Astrocyte (in vitro differentiated cells and primary cell): ENCODE measurements around the gene POLDIP3.

ENCODE experiments used
- CTCF ChIP-seq: IDR thresholded peaks from 2 replicates; pipeline ENCODE4 v1.5.1; 2011; ENCODE audit warnings: low read depth, mild to moderate bottlenecking, inconsistent platforms, low read length, moderate library complexity; ENCODE audit not compliant: insufficient read depth
- EZH2 ChIP-seq: IDR thresholded peaks from 2 replicates; pipeline ENCODE4 v1.6.1; 2012; ENCODE audit warnings: mild to moderate bottlenecking, low read length, inconsistent platforms; ENCODE audit not compliant: insufficient read depth

GRCh38 chr22:42584364-42584940 is 30.2 kb downstream of the POLDIP3 start:
- no peak for TF ChIP-seq EZH2
- TF ChIP-seq CTCF = no peak
